ENCODE results near the gene STK39. TPM values are rescaled to one million over a fixed set of nuclear protein-coding genes. Genes with fewer than 3 reads are reported as not detected.

STK39 gene
- total RNA-seq, 1 donor from 2014 or later, result 20.9 TPM

- intact Hi-C loops (cut with micrococcal nuclease), result no loop called here
- no peak for ATAC-seq
Observed at GRCh38 chr2:167937403-167937802, 310.0 kb downstream of the STK39 start.

GRCh38 chr2:167935803-167936110 is 311.6 kb downstream of the STK39 start:
- ATAC-seq (no peak), DNase-seq (no peak)
- intact Hi-C loops (cut with micrococcal nuclease), result no loop called here

More at GRCh38 chr2:167937403-167937802, 310.0 kb downstream of the STK39 start:
- DNase-seq, result no peak

- intact Hi-C loops (cut with micrococcal nuclease), result no loop called here
- DNase-seq, result no peak
- ATAC-seq, result no peak
Observed at GRCh38 chr2:167933097-167933814, 314.1 kb downstream of the STK39 start.

GRCh38 chr2:167932123-167932693 is 315.2 kb downstream of the STK39 start:
- DNase-seq (no peak), ATAC-seq (no peak)
- intact Hi-C loops (cut with micrococcal nuclease), result no loop called here

GRCh38 chr2:167929484-167929883 is 317.9 kb downstream of the STK39 start:
- DNase-seq (no peak), ATAC-seq (no peak)
- intact Hi-C loops (cut with micrococcal nuclease), result no loop called here

- ATAC-seq, result no peak
- DNase-seq, result no peak
- intact Hi-C loops (cut with micrococcal nuclease), result no loop called here
Observed at GRCh38 chr2:167928434-167928833, 319.0 kb downstream of the STK39 start.

GRCh38 chr2:167925758-167926157 is 321.6 kb downstream of the STK39 start:
- intact Hi-C loops (cut with micrococcal nuclease), result no loop called here
- ATAC-seq, result no peak
- no peak for DNase-seq

- DNase-seq (no peak), ATAC-seq (no peak)
- intact Hi-C loops (cut with micrococcal nuclease), result no loop called here
Observed at GRCh38 chr2:167924556-167924955, 322.8 kb downstream of the STK39 start.

GRCh38 chr2:167916756-167917155 is 330.6 kb downstream of the STK39 start:
- DNase-seq (no peak), ATAC-seq (no peak)
- intact Hi-C loops (cut with micrococcal nuclease), result no loop called here

GRCh38 chr2:167914969-167915368 is 332.4 kb downstream of the STK39 start:
- ATAC-seq, result no peak
- intact Hi-C loops (cut with micrococcal nuclease), result no loop called here
- no peak for DNase-seq

GRCh38 chr2:167908786-167909185 is 338.6 kb downstream of the STK39 start:
- no peak for ATAC-seq
- intact Hi-C loops (cut with micrococcal nuclease), result no loop called here
- no peak for DNase-seq

- intact Hi-C loops (cut with micrococcal nuclease), result no loop called here
- ATAC-seq (no peak), DNase-seq (no peak)
Observed at GRCh38 chr2:167905668-167906067, 341.7 kb downstream of the STK39 start.

Other genes with a start within 250 kb of the STK39 start
- gene CERS6, start 208.7 kb upstream of the STK39 start, total RNA-seq, result 71.7 TPM